ENCODE measurements around the gene TGIF1. TPM values are rescaled to one million over a fixed set of nuclear protein-coding genes. Genes with fewer than 3 reads are reported as not detected.

TGIF1 gene
- total RNA-seq, 4 donors from 2014 or later, result 33.8 to 90.8 (median 47.0) TPM

DNA sequence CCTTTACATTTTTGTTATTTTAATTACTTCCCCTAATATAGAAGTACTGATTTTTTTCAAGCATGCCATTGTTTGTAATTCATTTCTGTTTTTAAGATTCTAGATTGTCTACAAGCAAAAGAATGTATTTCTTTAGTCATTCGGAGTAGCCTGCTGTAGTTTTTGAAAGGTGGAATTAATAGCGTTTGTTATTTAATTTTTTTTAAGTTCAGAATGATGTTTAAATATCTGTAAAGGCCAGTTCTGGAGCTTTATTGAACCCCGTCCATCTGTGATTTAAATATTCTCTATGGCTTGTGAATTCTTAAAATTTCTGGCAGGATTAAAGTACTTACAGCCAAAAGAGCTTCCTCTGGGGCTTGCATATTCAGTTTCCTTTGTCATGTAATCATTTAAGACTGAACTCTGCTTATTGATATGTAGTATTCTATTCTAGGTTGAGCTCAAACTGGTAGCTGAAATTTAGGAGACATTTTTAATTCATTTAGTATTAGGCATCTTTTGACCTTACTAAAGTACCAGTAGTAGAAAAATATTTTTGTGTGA lies 5.2 kb downstream of the TGIF1 start:
- ATAC-seq (no peak), DNase-seq (no peak)
- Histone ChIP-seq H3K4me3 (peak overlapping the region in 1 of 4 donors; percentile 86), H3K36me3 (peaks cover 0 to 38% of the 10 kb centered on the region in 2 donors), H3K27ac (peak overlapping the region in 3 of 4 donors; percentile 98 to 99 (median 99)), H3K4me1 (peaks cover 34 to 39% of the 10 kb centered on the region in 2 donors), H3K9me3 (no peaks in the 10 kb centered on the region), H3K27me3 (no peaks in the 10 kb centered on the region)
- in situ Hi-C loops (cut with MboI; ENCODE audit: low sequenced_read_pairs in 4 of 4) (loop anchor here in 1 of 4 donors (10.0 kb wide), 1 partner anchor 210 kb away; no protein-coding TSS in a partner anchor), intact Hi-C loops (cut with DNase I; ENCODE audit: low total_unique reads) (loop anchor here (2.0 kb wide), 1 partner anchor 172 kb away; no protein-coding TSS in a partner anchor)
- TF ChIP-seq CTCF (IDR thresholded peaks at IDR 0.05 in 4 of 5, conservative IDR thresholded peaks at IDR 0.05 in 1 of 5) (no peak), POLR2A (IDR thresholded peaks at IDR 0.05) (no peak)

DNA sequence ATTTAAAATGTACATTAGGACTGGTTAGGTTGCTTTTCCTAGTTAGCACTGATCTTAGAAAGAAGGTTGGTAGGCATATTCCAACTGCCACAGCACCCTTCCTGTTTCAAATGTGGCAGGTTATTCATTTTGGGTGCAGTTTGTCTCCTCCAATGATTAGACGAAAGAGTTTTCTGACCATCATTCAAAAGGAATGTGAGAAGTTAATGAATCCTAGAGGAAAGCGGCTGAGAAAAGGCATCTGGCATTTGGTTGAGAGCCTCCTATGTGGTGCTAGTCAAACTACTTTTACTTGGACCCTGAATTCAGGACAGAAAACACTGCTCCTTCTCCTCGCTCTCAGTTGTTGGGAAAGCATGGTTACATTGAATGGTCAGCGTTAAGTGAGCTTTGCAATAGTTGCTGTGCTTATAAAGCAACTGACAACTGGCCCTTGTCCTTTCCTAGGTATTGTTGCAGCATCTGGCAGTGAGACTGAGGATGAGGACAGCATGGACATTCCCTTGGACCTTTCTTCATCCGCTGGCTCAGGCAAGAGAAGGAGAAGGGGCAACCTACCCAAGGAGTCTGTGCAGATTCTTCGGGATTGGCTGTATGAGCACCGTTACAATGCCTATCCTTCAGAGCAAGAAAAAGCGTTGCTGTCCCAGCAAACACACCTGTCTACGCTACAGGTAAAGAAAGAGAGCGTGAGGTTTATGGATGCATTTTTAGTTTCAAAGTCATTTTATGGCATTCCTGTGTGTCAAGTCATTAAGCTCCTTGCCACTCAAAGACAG lies 6.1 kb downstream of the TGIF1 start:
- Histone ChIP-seq H3K27ac (peak overlapping the region in 3 of 4 donors; percentile 33 to 99 (median 98)), H3K4me1 (peaks cover 34 to 39% of the 10 kb centered on the region in 2 donors), H3K9me3 (no peaks in the 10 kb centered on the region), H3K4me3 (no peak overlapping the region), H3K27me3 (no peaks in the 10 kb centered on the region), H3K36me3 (peaks cover 0 to 38% of the 10 kb centered on the region in 2 donors)
- ATAC-seq, result peak in 1 of 2 donors; percentile 20
- intact Hi-C loops (cut with DNase I; ENCODE audit: low total_unique reads) (loop anchor here (2.0 kb wide), 1 partner anchor 173 kb away; no protein-coding TSS in a partner anchor), in situ Hi-C loops (cut with MboI; ENCODE audit: low sequenced_read_pairs in 4 of 4) (loop anchor here in 1 of 4 donors (10.0 kb wide), 1 partner anchor 209 kb away; no protein-coding TSS in a partner anchor)
- peak in 1 of 2 donors; percentile 29 for DNase-seq
- TF ChIP-seq CTCF (IDR thresholded peaks at IDR 0.05 in 4 of 5, conservative IDR thresholded peaks at IDR 0.05 in 1 of 5), result no peak
- no peak for TF ChIP-seq POLR2A (IDR thresholded peaks at IDR 0.05)

DNA sequence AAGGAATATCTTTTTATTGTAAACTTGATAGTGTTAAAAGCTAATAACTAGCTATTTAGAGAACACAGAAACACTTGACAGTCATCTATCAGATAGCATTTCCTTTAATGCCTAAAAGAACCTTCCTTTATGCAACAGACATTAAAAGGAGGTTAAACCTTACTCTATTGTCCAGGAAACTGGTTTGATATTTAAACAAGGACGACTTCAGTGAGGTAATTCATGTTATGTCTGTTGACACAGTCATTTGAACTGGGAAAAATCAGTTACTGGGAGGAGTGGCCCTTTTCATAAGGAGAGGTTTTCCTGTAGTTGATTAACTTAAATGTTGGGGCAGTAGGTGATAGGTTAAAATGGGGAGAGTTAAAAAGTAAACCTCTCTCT lies 6.7 kb downstream of the TGIF1 start:
- H3K9me3 ChIP-seq, result no peaks in the 10 kb centered on the region
- no peak for ATAC-seq
- peaks cover 0 to 38% of the 10 kb centered on the region in 2 donors for H3K36me3 ChIP-seq
- intact Hi-C loops (cut with DNase I; ENCODE audit: low total_unique reads) (loop anchor here (1.0 kb wide), 1 partner anchor 210 kb away; no protein-coding TSS in a partner anchor), in situ Hi-C loops (cut with MboI; ENCODE audit: low sequenced_read_pairs in 4 of 4) (loop anchor here in 1 of 4 donors (10.0 kb wide), 1 partner anchor 208 kb away; no protein-coding TSS in a partner anchor)
- H3K27me3 ChIP-seq, result no peaks in the 10 kb centered on the region
- DNase-seq, result no peak
- peaks cover 34 to 39% of the 10 kb centered on the region in 2 donors for H3K4me1 ChIP-seq
- TF ChIP-seq CTCF (IDR thresholded peaks at IDR 0.05 in 4 of 5, conservative IDR thresholded peaks at IDR 0.05 in 1 of 5) (no peak), POLR2A (IDR thresholded peaks at IDR 0.05) (no peak)
- no peak overlapping the region for H3K27ac ChIP-seq
- no peak overlapping the region for H3K4me3 ChIP-seq

GRCh38 chr18:3457261-3457724 lies 7.3 kb downstream of the TGIF1 start:
- H3K27me3 ChIP-seq, result no peaks in the 10 kb centered on the region
- H3K4me1 ChIP-seq, result peaks cover 34 to 39% of the 10 kb centered on the region in 2 donors
- H3K4me3 ChIP-seq, result no peak overlapping the region
- in situ Hi-C loops (cut with MboI; ENCODE audit: low sequenced_read_pairs in 4 of 4) (loop anchor here in 1 of 4 donors (10.0 kb wide), 1 partner anchor 208 kb away; no protein-coding TSS in a partner anchor), intact Hi-C loops (cut with DNase I; ENCODE audit: low total_unique reads) (loop anchor here (1.0 kb wide), 1 partner anchor 209 kb away; no protein-coding TSS in a partner anchor)
- TF ChIP-seq POLR2A (IDR thresholded peaks at IDR 0.05) (no peak), CTCF (IDR thresholded peaks at IDR 0.05 in 4 of 5, conservative IDR thresholded peaks at IDR 0.05 in 1 of 5) (no peak)
- no peak overlapping the region for H3K27ac ChIP-seq
- H3K9me3 ChIP-seq, result no peaks in the 10 kb centered on the region
- H3K36me3 ChIP-seq, result peaks cover 0 to 38% of the 10 kb centered on the region in 2 donors
- no peak for ATAC-seq
- no peak for DNase-seq

Measured in gastrocnemius medialis (tissue), 4 donors.